T-helper 2 cell (primary cell): ENCODE data around the gene BNC2.

Experiments
- DNase-seq, 5 experiments: peaks; one replicate each; pipeline versions ENCODE4 v3.0.0 to v3.0.0-alpha.2; 2012 to 2022

Gene BNC2

DNA sequence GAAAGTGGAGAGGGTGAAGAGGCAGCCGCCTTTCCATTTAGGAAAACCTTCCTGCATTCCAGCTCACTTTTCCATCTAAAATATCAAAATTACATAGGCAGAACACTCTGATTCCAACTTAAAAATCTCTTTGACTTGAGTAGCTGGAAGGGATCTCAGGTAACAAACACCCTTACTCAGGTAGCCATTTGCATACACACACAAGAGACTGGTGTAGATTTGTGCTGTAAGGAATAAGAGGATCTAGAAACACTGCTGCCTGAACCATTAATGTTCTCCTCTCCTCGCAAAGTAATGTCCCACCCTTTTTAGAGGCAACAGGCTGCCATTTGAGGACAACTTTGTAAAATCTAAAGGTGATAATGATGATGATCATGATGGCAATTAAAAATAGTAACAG lies 53.5 kb downstream of the BNC2 start:
- DNase-seq: no peak

DNA sequence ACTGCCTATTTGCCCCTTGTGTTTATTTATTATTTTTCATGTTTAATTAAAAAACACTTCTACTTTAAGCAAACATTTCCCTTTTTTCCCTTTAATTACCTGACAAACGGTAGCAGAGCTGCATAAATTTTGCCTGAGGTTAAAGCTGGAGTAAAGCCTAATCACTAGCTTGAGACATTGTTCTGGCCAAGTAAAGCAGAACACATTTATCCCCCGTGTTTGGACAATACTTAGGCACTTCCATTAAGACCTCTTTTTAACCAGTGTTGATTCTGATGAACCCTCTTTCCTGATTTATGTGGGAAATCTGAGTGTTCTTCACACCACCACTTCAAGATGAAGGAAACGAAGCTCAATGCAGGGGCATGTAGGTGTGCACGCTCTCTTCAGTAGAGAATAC lies 54.5 kb downstream of the BNC2 start:
- DNase-seq: no peak

DNA sequence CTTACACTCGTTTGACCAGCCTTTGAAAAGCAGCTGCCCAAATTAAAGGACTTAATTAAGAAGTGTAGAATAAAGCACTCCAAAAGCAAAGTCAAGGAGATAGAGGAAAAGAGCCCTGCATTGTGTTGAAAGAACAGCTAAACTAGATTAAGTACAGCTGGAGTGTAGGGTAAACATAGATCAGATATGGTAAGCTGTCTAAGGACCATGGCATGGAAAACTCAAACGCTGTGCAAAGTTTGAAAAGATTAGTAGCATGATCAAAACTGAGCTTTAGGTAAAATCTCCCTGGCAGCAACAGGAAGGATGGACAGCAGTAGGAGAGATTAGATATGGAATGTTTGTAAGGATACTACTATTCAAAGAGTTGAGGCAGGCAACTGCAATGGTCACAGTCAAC lies 55.4 kb downstream of the BNC2 start:
- no peak for DNase-seq

DNA sequence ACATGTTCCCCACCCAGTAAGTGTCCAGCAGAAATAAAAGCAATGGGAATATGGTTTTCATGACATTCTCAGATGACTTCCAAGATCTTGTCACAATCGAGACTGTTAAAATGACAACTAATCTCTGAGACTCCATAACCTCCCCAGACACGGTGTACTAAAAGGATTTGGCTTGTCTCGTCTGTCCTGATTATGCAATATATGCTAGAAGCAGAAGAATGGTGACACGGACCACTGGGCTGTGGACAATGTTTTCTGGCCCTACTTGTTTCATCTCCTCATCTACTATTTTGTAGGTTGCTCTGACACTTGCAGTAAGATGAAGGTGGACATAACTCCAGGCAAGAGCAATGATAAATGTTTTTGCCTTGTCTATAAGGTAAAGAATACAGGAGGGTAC lies 56.6 kb downstream of the BNC2 start:
- DNase-seq: no peak

DNA sequence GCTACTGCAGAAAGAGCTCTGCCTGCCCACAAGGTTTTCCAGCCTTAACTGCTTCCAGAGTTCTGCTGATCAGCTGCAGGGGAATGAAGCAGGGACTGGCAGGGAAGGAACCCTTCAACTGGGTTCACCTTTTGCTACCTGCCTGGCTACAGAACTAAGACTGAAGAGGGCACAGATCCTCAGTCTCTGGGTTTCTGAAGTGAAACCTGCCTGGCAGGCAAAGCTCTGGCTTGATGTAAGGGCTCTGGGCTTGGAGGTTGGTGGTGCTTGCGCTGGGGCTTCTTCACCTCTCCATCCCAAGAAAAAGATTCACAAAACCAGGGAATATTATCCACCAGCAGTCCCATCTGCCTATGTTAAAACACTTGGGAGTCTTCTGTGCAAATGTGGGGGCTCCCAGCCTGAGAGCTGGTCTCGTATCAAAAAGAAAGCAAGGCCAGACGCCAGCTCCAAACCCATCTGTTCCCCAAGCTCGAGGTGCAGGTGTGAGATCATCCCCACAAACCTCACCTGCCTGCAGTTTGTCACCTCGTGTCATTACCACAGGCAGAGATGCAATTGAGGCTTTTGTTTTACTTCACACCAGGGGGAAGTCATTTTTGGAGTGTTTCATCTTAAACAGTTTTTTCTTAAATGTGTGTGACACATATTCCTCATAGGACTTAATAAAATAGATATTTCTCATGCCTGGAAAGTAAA lies 58.3 kb downstream of the BNC2 start:
- no peak for DNase-seq

DNA sequence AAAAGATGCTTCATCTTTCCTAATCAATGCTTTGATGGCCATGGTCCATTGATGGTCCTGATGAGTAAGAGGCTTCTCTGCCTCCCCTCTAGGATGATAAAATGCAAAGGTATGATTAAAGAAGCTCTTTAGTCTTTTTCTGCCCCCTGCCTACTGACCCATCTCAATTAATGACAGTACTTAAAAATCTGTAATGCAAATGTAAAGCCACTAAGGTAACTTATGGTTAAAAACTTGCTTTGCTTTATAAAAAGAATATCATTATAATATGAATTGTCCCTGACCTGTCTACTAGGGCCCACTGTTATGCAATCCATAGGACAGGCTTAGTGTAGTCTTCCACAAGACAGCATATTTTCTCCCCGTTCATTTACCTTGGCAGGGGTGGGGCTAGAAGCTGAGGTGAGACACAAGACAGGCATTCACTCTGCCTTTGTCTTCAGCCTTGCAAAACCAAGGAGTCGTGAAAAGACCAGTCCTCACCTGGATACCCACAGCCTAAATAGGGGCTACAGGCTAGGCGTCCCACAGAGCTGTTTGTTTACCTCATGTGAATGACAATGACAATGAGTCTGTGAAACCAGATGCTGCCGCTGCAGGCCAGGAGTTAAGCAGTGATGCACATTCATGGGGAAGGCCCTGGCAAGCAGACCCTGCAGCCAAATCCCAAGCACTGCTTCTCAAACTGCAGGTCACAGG lies 60.4 kb downstream of the BNC2 start:
- DNase-seq: no peak

DNA sequence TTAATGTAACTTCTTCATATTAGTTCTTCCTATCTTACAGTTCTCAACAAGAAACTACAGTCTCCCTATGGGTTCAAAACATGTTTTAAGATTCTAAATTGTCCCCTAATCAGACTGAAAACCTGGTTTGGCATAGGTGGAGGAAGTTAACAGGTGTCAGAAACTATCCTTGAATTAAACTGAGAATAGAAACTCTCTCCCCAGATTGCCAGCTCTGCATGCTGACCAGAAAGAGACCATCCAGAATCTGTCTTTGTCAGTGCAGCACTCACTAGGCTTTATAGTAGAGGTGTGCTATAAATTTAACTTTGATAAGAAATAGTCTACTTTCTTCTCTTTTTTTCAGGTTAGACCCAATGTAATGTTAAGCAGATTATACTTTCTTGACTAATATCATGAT lies 63.8 kb downstream of the BNC2 start:
- no peak for DNase-seq

DNA sequence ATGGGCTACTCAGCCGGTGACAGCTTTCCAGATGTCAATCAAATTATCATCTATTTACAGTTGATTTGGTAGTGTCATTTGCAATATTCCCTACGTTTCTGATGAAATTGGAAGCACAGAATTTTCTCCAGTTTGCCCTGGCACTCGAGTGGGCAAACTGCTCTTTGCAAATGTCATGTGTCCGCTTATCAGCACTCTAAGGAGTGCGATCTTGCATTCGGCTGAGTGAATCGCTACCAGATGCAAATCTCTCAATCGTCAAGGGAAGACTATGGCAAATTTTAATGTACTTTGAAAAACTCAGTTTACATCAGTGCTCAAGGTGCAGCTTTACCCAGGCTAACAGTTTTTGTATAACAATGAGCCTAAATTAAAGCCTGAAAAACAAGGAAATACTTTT lies 66.8 kb downstream of the BNC2 start:
- no peak for DNase-seq

DNA sequence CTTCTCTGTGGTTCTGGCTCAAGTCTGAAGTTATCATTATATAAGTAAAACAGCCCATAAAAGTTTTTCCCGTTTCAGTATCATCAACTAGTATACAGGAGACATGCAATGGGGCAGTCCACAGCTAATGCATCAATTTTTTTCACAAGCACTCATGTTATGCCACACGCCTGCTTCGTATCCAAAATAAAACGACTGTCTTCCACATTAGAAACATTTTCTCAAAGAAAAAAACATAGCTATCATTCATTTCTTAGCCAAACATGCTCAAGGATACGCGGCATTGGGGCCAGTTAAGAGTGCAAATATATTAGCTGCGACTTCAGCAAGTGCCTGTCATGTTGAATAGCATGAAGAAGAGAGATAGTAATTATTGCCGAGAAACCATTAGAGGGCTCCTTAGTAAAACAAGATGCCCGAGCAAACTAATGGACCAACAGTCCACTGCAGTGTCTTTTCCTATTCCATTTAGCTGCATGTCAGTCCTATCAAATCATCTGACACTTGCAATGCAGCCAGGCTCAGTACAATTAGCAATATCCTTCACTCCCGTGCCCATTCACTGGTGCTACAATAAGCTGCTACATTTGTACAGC lies 68.5 kb downstream of the BNC2 start:
- DNase-seq: no peak

DNA sequence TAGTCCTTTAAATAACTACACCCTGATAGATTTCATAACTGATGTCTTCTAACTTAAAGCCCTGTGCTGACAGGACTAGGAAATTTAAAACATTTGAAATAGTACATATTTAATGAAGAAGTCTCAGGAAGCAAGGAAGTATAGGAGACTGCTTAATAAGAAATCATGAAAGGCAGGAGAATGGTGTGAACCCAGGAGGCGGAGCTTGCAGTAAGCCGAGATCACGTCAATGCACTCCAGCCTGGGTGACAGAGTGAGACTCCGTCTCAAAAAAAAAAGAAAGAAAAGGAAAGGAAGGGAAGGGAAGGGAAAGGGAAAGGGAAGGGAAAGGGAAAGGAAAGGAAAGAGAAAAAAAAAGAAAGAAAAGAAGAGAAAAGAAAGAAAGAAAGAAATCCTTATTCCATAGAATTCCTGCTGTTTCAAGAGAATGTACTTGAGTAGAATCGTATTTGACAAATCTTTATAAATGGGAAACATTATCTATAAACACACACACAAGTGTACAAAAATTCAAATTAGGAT lies 74.1 kb downstream of the BNC2 start:
- no peak for DNase-seq

DNA sequence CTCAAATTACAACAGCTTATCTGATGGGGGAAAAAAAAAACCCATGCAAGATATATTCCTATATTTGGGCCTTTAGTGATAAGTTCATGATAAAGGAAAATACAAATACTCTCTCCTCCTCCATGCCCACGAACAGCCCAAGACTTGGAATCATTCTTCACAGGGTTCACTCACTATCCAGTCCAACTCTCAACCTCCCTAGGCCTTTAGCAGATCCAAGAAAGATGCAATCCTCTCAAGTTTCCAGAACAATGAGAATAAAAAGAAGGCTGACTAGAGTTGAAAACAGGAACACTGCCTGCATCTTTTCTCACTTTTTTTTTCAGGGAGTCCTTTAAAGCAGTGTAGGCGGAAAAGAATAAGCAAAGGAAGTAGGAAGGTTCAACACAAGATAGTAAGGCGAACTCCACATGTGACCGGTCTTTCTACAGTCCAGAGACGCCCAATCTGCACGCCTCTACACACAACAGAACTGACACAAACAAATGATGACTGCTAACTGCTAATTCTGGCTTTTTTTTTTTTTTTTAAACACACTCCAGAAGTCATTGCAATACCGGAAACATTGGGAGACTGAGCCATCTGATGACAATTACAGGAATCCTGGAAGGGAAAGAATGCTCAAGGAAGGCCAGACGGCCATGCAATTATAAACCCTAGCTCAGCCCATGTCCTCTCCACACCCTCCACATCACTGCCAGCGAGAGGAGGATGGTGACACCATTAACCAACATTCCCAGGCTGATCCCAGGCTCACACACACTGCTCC lies 75.4 kb downstream of the BNC2 start:
- no peak for DNase-seq

DNA sequence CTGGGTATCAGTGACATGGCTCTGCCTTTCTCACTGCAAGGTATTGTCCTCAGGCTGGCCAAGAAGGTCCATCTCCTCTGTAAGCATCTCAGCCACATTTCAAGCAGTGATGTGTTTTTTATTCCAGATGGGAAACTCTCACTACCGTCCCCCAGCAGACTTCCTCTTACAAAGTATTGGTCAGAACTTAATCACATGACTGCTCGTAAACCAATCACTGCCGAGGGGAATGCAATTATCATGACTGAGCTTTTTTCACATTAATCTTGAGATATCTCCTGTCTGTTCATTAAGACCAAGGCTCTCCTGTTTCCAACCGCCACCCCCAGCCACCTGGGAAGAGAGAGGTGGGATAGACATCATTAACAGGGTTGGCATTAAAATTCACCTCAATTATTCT lies 76.4 kb downstream of the BNC2 start:
- no peak for DNase-seq

DNA sequence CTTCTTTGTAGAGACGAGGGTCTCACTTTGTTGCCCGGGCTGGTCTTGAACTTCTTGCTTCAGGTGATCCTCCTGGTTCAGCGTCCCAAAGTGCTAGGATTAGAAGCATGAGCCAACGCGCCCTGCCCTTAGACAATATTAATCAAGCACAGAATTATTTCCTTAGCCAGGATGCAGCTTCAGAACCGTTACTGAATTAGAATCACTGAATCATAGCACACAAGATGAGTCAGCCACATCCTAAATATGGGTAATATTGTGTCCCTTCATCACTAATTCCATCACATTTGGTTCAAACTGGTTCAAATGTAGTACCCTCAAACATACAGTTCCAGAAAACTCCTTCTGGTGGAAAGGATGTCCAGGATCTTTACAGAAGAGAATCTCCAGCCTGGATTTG lies 82.7 kb downstream of the BNC2 start:
- no peak for DNase-seq

DNA sequence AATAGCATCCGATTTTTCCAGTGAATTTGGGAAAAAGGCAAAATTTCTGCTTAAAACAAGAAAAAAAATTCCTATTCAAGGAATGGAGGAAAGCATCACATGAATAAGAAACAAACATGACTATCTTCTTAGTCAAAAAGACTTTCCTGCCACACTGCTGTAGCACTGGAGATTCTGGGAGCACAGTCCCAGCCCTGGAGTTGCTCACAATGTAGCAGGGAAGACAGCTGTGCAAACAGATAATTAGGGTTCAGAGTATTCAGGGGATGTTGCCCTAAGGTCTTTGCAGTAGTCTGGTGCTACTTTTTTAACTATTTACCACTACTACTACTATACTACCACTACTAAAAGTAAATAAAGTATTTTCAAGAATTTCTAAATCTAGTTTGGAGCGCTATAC lies 86.5 kb downstream of the BNC2 start:
- DNase-seq: no peak

DNA sequence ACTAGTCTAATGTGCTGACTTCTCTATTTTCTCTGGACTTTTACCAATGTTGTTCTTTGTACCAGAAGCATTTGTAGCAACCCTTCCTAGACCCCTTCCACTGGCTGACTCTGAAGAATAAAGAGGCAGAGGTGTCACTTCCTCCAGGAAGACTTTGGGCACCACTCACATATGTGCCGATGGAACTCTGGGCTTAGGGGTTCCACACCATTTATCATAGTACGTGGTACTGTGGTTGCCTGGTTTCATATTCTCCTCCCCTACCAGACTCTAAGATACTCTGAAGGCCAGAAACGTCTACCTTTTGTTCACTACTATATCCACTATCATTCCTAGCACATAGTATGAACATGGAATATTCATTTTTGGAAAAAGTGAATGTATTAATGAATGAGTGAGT lies 88.0 kb downstream of the BNC2 start:
- no peak for DNase-seq

DNA sequence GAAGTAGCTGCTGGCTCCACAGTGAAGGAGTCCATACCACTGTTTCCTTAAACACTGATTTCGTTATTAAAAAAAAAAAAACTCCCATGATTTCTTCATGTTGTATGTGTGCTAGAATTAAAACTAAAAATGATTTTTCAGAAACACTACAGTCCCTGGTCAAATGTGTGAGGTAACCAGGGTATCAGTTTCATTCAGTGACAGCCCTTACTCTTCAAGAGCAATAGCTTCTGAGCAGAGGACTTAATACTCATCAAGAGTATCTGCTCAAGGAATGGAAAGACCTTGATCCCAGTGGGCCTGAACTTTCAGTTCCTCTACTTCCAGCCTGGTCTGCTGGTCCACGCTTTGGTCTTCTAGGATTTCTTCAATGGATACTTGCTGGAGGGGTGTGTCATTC lies 95.1 kb downstream of the BNC2 start:
- DNase-seq: no peak

DNA sequence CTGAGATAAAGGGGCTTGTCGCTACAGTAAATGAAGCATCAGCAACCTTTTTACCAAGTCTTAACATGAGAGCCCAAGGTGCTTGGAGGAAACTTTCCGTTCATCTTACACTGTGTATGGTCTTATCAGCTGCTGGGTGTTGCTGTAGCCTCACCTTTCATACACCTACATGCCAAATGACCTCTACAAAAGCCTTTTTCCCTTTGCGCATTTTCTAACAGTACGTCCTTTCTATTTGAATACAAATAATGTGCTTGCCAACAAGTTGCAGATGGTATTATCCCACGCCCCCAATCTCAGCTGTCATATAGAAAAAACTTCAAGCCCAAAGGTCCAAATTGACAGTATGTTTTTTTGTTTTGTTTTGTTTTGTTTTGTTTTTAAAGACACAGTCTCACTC lies 96.9 kb downstream of the BNC2 start:
- no peak for DNase-seq

DNA sequence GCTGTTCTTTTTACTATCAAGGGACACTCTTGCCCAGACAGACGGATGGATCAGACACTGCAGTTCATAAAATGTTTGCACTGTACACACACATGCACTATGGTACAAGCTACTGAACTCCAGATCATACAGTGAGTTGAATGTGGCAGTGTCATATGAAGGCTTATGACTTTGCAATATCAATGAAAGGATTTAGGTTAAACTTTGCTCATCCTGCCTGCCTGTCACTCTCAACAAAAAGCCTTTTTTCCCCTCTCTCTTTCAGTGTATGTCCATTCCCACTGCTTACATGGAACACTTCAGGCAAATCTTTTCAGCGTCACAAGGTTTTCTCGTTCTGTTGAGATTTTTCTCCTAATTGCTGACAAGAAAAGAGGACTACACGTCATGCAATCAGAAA lies 97.4 kb downstream of the BNC2 start:
- no peak for DNase-seq

DNA sequence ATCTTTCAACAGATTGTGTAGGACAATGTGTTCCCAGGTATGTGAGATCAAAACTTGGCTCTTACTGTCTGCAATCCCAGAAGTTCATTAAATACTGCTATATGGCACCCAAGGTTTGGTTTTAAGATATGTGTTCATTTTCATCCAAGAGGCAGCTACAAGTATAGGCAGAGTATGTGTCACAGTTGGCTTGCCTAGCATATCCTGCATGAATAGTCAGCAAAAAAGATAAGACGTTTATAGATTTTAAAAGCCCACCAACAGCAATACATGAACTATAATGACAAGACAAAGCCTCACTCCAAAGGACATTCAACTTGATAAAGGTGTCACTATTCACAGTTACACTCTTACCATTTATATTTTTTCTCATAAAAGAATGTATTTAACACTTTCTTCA lies 99.1 kb downstream of the BNC2 start:
- DNase-seq: no peak

DNA sequence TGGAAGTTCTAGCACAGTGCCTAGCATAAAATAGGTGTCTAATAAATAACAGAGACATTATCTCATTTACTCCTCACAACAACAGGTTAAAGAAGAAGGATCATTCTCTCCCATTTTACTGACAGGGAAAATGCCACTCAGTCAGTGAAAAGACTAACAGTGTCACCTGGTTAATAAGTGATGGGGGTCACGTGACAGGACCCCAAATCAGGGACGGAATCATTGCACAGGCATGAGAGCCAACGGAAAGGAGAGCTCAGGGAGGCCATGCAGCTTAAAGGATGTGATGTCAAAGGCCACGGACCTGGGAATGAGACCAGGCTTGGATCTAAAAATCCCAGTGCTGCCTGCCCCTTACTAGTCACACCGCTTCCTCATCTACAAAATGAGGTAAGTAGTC lies 101.2 kb downstream of the BNC2 start:
- no peak for DNase-seq

DNA sequence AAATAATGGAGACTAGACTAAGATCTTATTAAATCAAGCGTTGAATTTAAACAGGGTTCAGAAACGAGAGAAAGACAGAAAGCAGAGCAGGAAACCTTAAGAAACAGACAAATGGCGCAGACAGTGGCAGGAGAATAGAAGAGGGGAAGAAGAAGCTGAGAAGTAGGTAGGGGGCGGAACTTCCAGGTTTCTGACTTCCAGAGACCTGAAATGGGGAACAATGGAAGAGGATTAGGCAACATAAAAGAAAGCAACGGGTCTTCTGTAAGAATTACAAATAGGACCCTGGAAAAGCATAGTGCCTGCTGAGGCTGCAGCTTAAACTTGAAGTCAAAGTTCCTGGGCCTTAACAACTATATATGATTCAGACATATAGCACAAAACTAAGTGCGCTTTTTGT lies 101.7 kb downstream of the BNC2 start:
- no peak for DNase-seq

DNA sequence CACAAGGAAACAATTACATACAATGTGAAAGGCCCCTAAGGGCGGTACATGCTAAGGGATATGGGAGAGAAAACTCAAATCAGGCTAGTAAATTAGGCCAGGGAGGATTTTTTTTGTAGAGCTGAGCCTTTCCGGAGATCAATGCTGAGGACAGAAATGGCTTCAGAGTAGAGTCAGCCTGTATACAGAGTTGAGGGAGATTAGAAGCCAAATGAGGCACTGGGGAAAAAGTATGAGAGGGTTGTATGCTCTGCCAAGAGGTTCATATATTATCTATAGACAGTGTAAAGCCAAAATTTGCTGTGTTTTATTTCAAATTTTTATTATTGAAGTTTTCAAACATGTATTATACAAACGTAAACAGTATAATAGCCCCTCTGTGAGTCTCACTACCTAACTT lies 103.1 kb downstream of the BNC2 start:
- DNase-seq: no peak

DNA sequence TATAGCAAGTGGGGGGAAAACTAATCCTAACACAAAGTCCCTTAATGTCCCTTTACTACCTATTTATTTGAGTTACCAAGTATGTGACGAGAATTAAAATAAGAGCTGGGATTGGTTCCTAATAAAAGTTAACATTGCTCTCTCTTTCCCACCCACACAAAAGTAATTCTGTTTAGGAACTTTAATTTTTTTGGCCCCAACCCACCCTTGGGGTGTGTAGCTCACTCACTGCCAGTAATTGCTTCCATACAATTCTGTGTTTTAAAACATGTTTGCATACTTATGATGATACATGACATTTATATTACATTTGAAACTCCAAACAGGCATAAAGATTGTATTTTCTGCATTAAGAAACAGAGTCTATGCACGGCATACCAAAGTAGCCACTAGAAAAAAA lies 106.5 kb downstream of the BNC2 start:
- DNase-seq: no peak
